ENCODE measurements around the gene AFF2. TPM values are rescaled to one million over a fixed set of nuclear protein-coding genes. Genes with fewer than 3 reads are reported as not detected.

AFF2 gene
- polyA plus RNA-seq, 1 of the 3 experiments (the other 2 are of a cell fraction), result not detected

GRCh38 chrX:148917441-148917840 lies 417.0 kb downstream of the AFF2 start:
- Histone ChIP-seq H3K27me3 (ENCODE audit: insufficient read depth) (no peaks in the 10 kb centered on the region), H3K27ac (ENCODE audit: low read depth in 2 of 2, low read length in 1 of 2) (no peak overlapping the region), H3K4me2 (no peak overlapping the region), H2AFZ (ENCODE audit: low read depth) (no peak overlapping the region), H3K4me3 (ENCODE audit: low read depth in 2 of 2, low read length in 1 of 2) (no peak overlapping the region), H3K9ac (no peak overlapping the region), H3K79me2 (ENCODE audit: insufficient read depth) (no peaks in the 10 kb centered on the region), H4K20me1 (ENCODE audit: insufficient read depth) (no peaks in the 10 kb centered on the region), H3K9me2 (no peaks in the 10 kb centered on the region), H3K36me3 (replicated peaks in 1 of 2; ENCODE audit: control insufficient read depth in 1 of 2, insufficient read depth in 2 of 2, low read length in 1 of 2) (no peaks in the 10 kb centered on the region), H3K4me1 (ENCODE audit: control insufficient read depth in 1 of 2, insufficient read depth in 2 of 2, low read depth in 1 of 2, low read length in 1 of 2) (no peaks in the 10 kb centered on the region), H3F3A (replicated peaks; ENCODE audit: insufficient read depth) (no peaks in the 10 kb centered on the region), H3K9me3 (no peaks in the 10 kb centered on the region)
- TF ChIP-seq JUND (IDR thresholded peaks at IDR 0.05), result no peak
- no peak for TF ChIP-seq USF2 (IDR thresholded peaks at IDR 0.05; ENCODE audit: borderline replicate concordance, low read depth, low read length)
- no peak for TF ChIP-seq SIN3A (IDR thresholded peaks at IDR 0.05; ENCODE audit: borderline replicate concordance, low read depth, low read length)
- no peak for TF ChIP-seq REST (IDR thresholded peaks at IDR 0.05; ENCODE audit: low read depth, low read length)
- TF ChIP-seq GABPA (IDR thresholded peaks at IDR 0.05; ENCODE audit: low read depth), result no peak
- no peak for TF ChIP-seq GATA2 (CRISPR knock-in tag; IDR thresholded peaks at IDR 0.05)
- no peak for TF ChIP-seq RFX5 (IDR thresholded peaks at IDR 0.05; ENCODE audit: low read length)
- no peak for TF ChIP-seq TAF1 (IDR thresholded peaks at IDR 0.05; ENCODE audit: borderline replicate concordance, low read depth, low read length)
- TF ChIP-seq PBX3 (IDR thresholded peaks at IDR 0.05), result no peak
- no peak for TF ChIP-seq RCOR1 (IDR thresholded peaks at IDR 0.05; ENCODE audit: low read length)
- TF ChIP-seq NFIC (IDR thresholded peaks at IDR 0.05; ENCODE audit: borderline replicate concordance), result no peak
- no peak for TF ChIP-seq YY1 (IDR thresholded peaks at IDR 0.05; ENCODE audit: low read depth)
- no peak for TF ChIP-seq USF1 (IDR thresholded peaks at IDR 0.05; ENCODE audit: borderline replicate concordance, low read depth)
- TF ChIP-seq FOXM1 (IDR thresholded peaks at IDR 0.05; ENCODE audit: low read depth), result no peak
- no peak for TF ChIP-seq MEF2A (IDR thresholded peaks at IDR 0.05; ENCODE audit: borderline replicate concordance, low read depth)
- TF ChIP-seq EP300 (IDR thresholded peaks at IDR 0.05; ENCODE audit: borderline replicate concordance in 1 of 2, low read depth in 1 of 2, low read length in 1 of 2), result no peak
- TF ChIP-seq NRF1 (IDR thresholded peaks at IDR 0.05; ENCODE audit: low read depth, low read length), result no peak
- TF ChIP-seq TCF12 (IDR thresholded peaks at IDR 0.05), result no peak
- ChIA-PET POLR2A (no interaction called here), CTCF (no interaction called here)
- DNase-seq, result no peak
- 1% methylated on average over 4 of the region's 4 CpGs for WGBS (ENCODE audit: low lambda C conversion rate)

Data from SK-N-SH (cell line).